ENCODE data around the gene NAA10. TPM values are rescaled to one million over a fixed set of nuclear protein-coding genes. Genes with fewer than 3 reads are reported as not detected.

The NAA10 gene
- polyA plus RNA-seq, 12 donors = 42.6 to 72.0 (median 57.7) TPM; not detected in 1

- no peak for DNase-seq
Measured at GRCh38 chrX:153951683-153952372, 17.0 kb upstream of the NAA10 start.

- no peak for DNase-seq
Measured at GRCh38 chrX:153950127-153950526, 15.3 kb upstream of the NAA10 start.

- no peak for DNase-seq
Measured at GRCh38 chrX:153948847-153949805, 14.3 kb upstream of the NAA10 start.

- DNase-seq = no peak
Measured at GRCh38 chrX:153948002-153948466, 13.2 kb upstream of the NAA10 start.

- peak; percentile 56 for DNase-seq
Measured at GRCh38 chrX:153947009-153947769, 12.4 kb upstream of the NAA10 start.

- no peak for DNase-seq
Measured at GRCh38 chrX:153945956-153946943, 11.4 kb upstream of the NAA10 start.

GRCh38 chrX:153944800-153945150 is 9.9 kb upstream of the NAA10 start:
- DNase-seq = no peak

- no peak for DNase-seq
Measured at GRCh38 chrX:153944140-153944799, 9.4 kb upstream of the NAA10 start, which contains the start of gene RENBP. Gene RENBP (minus strand): TSS chrX:153944643. CDS start chrX:153944610, 33 bp downstream.

- DNase-seq = no peak
Measured at GRCh38 chrX:153941336-153942252, 6.8 kb upstream of the NAA10 start.

- no peak for DNase-seq
Measured at GRCh38 chrX:153939573-153939972, 4.7 kb upstream of the NAA10 start.

GRCh38 chrX:153938226-153938786 is 3.5 kb upstream of the NAA10 start:
- DNase-seq = no peak

GRCh38 chrX:153937056-153937455 is 2.2 kb upstream of the NAA10 start:
- no peak for DNase-seq

- DNase-seq = no peak
Measured at GRCh38 chrX:153935326-153935851, 552 bp upstream of the NAA10 start.

GRCh38 chrX:153934148-153934761 is 582 bp downstream of the NAA10 start:
- no peak for DNase-seq

GRCh38 chrX:153933748-153934147 is 1.1 kb downstream of the NAA10 start:
- DNase-seq = no peak

GRCh38 chrX:153932220-153932915 is 2.5 kb downstream of the NAA10 start:
- no peak for DNase-seq

- no peak for DNase-seq
Measured at GRCh38 chrX:153931748-153932147, 3.1 kb downstream of the NAA10 start.

Data from muscle of arm (tissue), 12 donors.